ENCODE data around the gene CAPN2.
"Not testable (repeated sequence)": the region's sequence is repeated elsewhere in the genome, so short reads cannot be mapped to it uniquely, and the experiment has no call there.

CAPN2 gene

DNA sequence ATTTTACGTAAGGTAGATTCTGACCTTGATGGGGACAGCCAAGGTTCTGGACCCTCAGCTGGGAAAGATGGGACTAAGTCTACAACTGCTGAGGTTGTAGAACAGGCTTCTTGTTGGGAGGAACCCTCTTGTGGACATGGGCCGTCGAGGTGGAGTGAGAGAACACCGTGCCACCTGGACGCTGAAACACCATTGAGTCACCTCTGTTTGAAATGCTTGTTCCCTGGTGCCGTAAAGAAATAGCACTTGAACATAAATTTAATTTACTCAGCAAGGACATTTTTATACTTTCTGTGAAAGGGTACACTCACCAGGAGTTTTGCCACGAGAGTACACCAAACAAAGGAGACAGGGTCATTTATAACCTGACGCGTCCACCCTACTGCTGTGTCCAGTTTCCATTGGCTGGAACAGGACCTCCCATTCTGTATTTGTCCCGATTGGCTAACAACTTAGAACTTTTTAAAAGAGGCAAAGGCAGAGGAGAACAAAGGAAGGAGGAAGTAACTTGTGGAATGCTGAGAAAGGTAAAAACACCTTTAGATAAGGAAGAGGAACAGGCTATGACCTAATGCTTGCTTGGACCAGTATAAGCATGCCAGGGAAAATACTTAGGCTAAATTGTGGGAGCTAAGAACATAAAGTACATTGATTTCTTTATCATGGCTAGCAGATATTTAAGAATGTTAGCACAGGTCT, 27.8 kb downstream of the CAPN2 start:
- DNase-seq = not testable (repeated sequence)

DNA sequence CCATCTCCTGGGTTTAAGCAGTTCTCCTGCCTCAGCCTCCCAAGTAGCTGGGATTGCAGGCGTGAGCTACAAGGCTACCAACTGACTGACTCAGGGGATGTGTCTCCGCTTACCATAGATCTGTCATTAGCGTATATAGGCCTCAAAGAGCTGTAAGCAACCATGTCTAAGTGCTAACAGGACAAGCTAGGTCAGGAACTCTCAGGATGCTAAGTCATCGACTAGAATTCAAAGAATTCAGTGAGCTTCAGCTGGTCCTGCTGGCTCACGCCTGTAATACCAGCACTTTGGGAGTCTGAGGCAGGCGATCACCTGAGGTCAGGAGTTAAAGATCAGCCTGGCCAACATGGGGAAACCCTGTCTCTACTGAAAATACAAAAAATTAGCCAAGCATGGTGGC, 29.5 kb downstream of the CAPN2 start:
- no peak for DNase-seq

DNA sequence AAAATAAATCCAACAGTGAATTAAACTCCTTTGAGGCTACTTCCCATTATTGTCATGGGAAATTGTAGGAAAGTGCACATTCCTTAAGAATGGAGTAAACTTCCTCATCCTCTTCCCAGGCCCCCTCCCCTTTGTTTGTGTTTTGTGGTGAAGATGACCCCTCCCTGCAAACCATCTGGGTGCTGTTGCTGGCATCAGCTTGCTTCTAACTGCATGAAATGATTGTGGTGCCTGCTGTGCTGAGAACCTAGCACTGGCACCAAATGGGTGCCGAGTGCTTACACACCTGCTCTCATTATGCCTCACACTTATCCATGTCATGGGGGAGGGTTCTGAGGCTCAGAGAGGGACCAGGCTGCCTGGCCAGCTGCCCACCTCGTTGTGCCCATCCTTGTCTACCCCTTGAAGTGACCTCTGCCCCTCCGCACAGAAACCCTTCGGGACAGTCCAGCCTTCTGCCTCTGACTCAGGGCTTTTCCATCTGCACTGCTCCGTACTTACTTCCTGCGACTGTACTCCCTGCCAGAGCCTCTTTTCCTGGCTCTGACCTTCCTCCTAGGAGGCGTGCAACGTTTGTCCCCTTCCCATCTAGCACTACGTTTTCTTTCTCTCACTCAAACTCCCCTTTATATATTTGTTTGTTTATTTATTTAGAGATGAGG, 30.6 kb downstream of the CAPN2 start:
- no peak for DNase-seq

DNA sequence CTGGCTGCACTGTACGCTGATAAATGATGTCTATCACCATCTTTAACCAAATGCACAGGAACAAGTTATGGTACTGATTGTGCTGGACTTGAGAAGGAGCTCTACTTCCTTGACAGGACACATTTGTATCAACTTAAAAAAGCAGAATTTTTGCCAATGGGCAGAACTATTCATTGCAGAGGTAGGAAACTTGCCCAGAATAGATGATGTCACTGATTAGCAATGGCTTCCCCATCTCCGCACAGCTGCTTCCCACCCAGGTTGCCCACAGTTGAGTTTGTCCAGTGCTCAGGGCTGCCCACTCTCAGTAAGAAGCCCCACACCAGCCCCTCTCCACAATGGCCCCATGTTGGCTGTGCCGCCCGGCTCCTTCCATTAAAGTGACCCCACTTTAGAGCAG, 33.4 kb downstream of the CAPN2 start:
- no peak for DNase-seq

DNA sequence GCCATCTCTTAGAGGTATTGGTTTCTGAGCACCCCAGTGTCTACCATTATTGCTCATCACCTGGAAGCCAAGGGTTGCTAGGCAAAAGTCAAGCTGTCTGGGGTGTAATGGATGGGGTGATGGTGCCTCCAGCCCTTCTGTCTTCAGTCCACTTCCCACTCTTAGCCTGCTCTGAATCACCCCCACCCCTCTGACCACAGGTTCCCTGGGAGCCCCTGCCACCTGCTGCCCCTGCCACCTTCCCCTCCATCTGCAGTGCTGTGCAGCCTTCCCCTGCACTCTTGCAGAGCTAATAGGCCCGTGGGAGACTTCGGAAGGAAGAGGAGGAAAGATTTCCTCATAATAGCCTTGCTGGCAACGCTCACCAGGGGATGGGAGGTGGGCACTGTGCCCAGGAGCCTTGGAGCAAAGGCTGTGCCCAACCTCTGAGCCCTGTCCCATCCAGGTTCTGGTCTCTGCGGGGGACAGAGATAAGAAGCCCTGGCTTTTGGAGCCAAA, 35.5 kb downstream of the CAPN2 start:
- no peak for DNase-seq

DNA sequence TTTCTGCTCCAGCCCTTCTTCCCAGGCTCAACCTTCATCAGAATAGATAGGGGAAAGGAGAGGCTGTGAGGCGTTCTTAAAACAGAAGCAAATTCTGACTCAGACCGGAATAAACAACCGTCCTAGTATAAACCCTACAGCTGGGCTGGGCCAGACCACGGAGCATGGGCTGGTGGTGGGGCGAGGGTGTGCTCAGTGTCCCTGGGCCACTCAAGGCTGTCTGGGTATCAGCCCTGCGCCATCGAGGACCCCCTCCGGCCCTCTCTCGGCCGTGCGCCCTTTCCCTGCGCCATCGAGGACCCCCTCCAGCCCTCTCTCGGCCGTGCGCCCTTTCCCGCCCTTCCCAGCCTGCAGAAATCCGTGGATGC, 36.0 kb downstream of the CAPN2 start:
- no peak for DNase-seq

DNA sequence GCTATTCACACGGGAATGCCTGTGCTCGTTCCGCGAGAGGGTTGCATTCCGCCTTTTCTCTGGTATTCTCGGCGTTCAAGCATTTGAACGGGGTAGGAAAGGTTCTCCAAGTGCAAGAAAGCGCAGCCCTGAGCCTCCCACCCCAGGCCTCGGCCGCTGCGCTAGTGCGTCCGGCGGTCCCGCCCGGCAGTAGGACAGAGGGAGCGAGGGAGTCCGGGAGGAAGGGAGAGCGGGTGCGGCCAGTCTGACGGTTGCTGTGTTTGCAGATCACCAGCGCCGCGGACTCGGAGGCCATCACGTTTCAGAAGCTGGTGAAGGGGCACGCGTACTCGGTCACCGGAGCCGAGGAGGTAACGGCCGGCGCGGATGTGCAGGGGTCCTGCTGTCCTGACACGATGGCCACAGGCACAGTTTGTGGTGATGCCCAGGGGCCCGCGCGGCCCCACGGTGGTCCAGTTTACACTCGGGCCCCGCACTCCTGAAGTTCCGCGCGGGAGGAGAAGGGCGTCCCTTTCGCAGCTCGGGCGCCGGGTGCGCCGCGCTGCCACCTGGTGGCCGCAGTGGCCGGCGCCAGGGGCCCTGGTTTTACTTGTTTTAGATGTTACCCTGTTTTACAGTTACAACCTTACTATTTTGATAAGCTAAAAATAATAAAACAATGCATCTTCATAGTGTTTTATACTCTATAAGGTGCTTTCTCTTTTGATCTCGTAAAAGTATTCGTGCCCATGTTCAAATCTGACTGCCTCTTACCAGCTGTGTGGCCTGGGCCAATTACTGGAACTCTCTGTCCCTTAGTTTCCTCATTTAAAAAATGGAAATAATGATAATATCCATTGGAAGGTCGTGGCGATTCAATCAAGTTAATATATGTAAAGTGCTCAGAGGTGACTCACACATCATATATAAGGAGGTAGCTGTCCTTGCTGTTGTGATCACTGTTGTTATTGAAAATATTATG, 36.7 kb downstream of the CAPN2 start:
- DNase-seq = peak; percentile 56

DNA sequence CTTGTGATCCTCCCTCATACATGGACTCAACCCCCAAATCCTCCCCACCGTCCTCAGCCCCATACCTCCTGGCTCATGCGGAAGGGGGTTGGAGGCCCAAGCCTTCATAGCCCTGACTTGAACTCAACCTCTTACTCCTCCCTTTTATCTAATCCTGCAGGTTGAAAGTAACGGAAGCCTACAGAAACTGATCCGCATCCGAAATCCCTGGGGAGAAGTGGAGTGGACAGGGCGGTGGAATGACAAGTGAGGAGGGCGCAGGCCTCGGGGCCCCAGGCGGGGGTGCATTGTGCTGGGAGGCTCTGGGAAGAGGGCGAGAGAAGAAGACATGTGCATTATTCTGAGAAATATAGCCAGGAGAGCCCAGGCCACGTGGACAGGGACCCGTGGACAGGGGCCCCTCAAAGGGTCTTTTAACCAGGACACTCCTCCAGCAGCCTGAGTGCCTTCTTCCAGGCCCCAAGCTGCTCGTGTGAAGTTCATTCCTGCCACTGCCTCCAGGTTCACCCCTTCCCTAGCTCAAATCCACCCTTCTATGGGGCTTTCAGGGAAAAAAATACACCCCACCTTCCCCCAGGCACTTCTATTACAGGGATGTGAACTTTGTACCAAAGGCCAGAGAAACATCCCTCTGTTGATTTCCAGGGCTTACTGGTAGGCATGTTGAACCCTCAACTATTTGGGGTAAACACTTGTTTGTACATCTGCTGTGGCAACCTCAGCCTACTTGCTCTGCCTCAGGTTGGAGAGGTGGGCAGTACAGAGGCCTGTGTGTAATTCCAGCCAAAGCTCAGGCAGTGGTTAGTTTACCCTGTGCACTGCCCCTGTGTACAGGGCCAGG, 38.6 kb downstream of the CAPN2 start:
- DNase-seq = no peak

DNA sequence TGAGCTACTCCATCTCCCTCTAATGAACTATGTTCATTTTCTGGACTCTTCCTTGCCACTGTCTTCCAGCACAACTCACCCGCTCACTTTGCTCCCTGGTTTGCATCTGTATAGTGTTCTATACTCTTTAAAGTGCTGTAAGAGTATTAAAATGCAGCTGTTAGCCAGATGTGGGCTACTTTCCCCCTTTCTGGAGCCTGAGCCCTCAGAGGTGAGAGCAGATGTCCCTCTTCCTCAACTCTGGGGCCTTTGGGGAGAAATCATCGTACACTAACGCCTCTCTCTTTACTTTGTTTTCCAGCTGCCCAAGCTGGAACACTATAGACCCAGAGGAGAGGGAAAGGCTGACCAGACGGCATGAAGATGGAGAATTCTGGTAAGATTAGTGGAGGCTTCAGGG, 39.4 kb downstream of the CAPN2 start:
- DNase-seq = no peak

DNA sequence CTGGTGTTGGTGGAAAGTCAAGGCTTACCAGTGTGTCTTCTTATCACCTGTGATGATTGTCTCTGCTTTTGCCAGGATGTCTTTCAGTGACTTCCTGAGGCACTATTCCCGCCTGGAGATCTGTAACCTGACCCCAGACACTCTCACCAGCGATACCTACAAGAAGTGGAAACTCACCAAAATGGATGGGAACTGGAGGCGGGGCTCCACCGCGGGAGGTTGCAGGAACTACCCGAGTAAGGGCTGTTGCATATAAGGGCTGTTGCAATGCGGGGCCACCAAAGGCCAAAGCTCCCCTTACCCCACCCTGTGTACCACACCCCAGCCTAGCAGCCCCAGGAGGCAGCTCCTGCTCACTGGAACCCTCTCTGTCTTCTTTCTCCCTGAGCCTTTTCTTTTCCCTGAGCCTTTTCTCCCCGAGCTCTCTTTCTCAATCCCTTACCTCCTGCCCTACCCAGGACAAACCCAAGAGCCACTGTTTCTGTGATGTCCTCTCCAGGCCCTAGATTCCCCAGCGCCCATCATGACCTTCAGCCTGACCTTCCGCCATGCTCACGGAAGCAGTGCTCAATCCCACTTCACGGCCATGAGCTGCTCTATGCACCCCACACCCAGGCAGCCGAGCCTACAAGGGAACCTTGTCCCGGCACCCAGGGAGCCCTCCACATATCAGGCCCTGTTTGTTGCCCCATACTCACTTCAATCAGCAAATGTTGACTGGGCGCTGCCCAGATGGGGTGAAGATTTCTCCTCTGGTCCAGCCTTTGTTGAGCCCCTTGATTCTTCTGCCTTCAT, 40.6 kb downstream of the CAPN2 start:
- no peak for DNase-seq

DNA sequence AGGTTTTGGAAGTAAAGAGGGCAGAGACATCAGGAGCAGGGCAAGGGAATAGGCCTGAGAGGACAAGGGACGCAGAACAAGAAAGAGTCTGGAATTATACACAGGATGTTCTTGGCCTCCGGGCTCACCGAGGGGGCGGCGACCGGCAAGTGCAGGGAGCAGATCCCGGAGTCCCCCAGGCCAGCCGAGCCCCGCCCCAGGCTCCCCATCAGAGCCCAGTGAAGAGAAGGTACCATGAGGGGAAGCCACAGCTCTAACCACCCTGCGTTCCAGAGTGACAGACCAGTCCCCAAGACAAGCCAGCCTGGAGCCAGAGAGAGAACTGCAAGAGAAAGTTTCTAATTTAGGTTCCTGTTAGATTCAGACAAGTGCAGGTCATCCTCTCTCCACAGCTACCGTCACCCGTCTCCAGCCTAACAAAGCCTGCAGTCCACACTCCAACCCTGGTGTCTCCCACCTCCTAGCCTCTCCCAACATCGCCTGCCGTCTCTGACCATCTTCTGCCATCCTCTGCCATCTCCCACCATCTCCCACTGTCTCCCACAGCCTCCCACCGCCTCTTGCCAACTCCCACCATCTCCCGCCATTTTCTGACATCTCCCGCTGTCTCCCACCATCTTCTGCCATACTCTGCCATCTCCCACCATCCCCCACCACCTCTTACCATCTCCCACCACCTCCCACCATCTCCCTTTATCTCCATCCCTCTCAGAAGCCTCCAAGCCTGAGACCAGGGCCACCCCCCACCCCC, 42.5 kb downstream of the CAPN2 start:
- DNase-seq = no peak

DNA sequence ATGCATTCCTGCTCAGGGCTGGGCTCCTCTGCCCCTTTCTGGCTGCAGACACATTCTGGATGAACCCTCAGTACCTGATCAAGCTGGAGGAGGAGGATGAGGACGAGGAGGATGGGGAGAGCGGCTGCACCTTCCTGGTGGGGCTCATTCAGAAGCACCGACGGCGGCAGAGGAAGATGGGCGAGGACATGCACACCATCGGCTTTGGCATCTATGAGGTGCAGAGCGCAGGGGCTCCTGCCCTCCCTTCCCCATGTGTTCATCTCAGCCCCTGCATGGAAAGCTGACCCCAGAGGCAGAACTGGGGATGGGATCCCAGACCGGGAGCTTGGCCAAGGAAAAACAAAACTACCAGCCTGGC, 43.1 kb downstream of the CAPN2 start:
- DNase-seq = no peak

DNA sequence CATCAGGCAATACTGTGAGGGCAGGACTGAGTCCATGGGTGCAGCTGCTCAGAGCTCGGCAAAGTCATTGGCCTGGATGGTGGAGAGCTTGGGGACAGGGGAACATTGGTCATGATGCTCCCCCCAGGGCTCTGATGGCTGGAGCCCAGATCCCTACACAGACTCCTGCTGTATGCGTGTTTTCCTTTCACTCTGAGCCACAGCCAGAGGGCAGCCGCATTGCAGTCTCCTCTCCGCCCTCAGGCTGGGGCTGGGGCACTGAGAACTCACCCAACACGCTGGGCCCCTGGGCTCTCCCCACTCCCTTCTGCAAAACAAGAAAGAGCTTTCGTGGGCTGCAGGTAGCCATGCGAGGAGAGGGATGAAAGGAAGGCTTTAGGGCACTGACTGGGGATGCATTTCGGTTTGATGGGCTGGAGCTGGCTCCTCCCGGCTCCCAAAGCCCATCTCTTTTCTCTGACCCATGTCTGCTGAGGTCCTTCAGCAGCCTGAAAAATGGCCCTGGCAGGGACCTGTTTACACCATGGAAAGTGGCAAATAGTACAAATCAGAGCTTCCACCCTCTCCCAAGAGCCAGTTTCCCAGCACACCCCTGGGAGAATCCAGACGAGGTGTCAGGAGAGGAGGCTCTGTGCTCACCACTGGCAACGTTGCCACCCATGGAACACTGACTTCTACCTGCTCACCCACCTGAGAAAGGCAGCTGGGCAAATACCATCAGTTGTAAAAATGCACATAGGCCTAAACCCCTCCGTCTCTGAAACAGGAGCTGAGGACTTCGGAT, 43.8 kb downstream of the CAPN2 start:
- no peak for DNase-seq

DNA sequence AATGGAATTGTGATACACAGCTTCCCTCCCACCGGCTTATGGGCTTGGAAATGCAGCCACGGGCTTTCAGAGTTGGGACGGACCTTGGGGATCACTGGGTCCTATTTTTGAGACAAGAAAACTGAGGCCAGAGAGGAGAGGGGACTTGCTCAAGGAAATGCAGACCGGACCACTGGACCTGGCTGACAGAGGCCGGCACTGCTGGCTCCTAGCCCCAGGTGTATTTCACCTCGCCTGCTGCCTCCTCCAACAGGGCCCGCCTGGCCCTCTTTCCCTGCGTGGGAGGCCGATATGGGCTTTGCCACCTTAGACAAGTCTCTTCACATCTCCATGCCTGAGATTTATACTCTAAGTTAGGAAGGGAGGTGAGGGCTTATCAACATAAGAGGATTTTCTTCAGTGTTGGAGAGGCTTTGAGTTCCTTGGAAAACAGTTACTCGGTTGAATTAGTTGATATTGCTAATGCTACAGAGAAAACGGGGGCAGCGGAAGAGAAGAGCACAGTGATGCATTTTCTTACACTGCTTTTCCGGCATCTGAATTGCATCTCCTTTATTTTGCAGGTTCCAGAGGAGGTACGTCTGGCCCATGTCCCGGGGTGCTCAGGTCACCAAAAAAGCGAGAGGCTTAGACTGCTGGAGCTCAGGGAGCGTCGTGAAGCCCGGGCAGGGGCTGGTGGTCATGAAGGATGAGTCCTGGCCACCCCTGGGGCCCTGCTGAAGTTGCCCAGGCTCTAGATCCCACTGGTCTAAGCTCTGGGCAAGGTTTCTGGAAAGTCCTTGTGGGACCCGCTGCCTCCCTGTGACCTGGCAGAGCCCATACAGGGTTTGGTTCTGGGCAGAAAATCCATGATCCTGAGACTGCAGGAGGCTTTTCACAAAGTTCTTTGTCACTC, 44.7 kb downstream of the CAPN2 start:
- no peak for DNase-seq

DNA sequence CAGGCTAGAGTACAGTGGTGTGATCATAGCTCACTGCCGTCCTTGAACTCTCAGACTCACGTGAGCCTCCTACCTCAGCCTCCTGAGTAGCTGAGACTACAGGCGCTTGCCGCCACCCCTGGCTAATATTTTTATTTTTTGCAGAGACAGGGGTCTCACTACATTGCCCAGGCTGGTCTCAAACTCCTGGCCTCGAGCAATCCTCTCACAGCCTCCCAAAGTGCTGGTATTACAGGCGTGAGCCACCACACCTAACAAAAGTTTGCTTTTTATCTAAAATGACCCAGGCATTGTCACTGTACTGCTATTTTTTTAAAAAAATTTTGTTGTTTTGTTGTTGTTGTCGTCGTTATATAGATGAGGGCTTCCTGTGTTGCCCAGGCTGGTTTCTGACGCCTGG, 46.4 kb downstream of the CAPN2 start:
- DNase-seq = no peak

DNA sequence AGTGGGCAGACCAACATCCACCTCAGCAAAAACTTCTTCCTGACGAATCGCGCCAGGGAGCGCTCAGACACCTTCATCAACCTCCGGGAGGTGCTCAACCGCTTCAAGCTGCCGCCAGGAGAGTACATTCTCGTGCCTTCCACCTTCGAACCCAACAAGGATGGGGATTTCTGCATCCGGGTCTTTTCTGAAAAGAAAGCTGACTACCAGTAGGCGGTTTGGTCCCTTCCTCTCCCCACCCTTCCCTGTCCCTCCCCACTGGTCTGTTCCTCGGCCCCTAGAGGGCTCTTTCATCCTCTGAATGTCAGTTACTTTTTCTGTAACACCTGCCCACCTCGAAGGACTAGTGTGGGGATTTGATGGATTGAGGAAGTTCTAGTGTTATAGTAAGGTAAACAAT, 46.9 kb downstream of the CAPN2 start:
- no peak for DNase-seq

DNA sequence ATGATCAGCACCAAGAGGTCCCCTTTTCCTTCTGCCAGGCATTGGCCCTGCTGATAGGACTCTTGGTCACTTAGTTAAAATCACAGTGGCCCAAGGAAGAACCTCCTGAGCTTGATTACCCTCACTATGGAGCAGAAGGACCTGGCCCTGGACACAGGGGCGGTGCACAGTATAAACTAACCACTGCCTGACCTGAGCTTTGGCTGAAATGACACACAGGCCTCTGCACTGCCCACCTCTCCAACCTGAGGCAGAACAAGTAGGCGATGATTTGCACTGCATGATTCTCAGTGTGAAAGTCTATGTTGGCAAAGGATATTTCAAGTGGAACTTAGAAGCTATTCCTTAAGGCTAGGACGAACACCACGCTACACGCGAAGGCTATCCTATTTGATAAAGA, 48.5 kb downstream of the CAPN2 start:
- no peak for DNase-seq

DNA sequence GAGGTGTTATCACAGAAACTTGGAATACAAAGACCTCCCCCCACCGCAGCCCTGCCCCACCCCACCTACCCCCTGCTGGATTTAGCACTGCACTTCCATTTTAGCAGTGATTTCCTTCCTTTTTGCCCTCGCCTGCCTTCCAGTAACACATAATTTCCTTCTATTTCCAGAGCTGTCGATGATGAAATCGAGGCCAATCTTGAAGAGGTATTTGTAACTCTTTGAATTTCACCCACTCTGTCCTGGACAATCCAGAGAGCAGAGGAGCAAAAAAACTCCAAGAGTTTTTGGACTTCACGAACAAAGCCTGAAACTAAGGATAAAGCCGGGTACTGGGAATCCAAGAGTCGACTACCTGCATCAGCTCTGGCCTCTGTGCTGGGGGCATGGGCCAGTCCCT, 49.1 kb downstream of the CAPN2 start:
- no peak for DNase-seq

DNA sequence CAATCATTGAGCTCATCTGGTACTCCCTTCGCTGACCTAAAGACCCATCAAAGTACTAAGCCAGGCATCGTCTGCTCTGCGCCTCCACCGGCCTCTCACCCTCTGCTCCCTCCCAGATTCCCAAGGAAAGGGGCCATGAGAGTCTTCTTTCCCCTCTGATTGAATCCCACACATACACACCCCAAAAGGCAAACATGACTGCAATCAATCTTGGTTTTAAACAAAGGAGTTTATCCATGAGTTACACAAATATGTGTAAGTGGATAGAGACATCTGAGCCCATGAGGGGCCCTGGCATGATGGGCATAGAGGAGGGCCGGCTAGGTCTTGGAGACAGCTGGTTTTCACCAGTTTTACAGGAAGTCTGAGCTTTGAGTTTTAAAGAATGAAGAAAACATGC, 50.9 kb downstream of the CAPN2 start:
- DNase-seq = no peak

Measured in activated CD4-positive, alpha-beta T cell treated with anti-CD3 and anti-CD28 coated beads for 1 hour (primary cell).